ENCODE data around the gene PITX1.

DNA sequence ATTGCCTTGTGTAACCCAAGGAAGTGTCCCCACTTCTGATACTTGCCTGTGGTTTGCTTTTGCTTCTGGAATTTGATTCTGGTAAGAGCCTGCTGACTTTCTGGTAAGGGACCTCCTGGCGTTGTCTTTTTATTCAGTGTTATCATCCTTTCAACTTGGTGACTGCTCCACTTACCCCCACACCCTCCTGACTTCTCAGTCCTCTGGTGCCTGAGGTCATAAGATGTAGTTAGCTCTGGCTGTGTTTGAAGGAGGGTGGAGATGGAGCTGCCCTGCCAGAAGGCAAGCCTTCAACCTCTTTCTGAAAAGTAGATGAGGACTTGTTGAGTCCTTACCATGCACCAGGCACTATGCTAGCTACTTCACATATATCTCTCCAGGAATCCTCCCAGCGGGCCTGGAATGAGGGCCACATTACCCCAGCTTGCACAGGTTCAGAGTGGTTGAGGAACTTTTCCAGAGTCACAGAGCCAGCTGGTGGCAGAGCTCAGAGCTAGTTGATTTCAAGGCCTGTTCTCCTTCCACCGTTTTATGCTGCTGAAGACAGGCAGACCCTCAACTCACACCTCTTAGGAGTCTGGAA lies 45.2 kb upstream of the PITX1 start:
- TF ChIP-seq POLR2A (IDR thresholded peaks at IDR 0.05), result no peak
- TF ChIP-seq, protein P1, sequence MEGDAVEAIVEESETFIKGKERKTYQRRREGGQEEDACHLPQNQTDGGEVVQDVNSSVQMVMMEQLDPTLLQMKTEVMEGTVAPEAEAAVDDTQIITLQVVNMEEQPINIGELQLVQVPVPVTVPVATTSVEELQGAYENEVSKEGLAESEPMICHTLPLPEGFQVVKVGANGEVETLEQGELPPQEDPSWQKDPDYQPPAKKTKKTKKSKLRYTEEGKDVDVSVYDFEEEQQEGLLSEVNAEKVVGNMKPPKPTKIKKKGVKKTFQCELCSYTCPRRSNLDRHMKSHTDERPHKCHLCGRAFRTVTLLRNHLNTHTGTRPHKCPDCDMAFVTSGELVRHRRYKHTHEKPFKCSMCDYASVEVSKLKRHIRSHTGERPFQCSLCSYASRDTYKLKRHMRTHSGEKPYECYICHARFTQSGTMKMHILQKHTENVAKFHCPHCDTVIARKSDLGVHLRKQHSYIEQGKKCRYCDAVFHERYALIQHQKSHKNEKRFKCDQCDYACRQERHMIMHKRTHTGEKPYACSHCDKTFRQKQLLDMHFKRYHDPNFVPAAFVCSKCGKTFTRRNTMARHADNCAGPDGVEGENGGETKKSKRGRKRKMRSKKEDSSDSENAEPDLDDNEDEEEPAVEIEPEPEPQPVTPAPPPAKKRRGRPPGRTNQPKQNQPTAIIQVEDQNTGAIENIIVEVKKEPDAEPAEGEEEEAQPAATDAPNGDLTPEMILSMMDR (IDR thresholded peaks at IDR 0.05), result no peak

Data from right lobe of liver (tissue), 4 donors.